Measurements from ENCODE around the gene TMTC2.

The TMTC2 gene

DNA sequence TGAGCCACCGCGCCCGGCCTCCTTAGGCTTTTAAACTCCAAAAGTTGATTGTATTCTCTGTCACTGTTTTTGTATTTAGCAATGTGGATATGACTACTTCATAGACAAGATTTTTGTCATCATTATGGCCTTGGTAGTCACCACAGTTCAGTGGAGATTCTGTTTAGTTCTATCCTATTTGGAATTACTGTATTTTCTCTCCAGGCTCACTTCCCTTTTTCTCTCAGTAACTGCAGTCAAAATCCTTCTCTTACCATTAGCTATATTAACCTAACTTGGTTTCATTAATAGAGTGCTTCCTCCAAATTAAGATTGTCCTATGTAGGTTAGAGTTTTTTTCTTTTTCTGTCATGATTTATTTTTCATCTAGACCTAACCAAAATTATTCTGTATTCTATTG is 283.9 kb downstream of the TMTC2 start:
- no peak overlapping the region for H3K4me3 ChIP-seq (replicated peaks; ENCODE audit: low read depth, low read length)
- no peak for DNase-seq (ENCODE audit: low read depth)
- TF ChIP-seq, protein P1, sequence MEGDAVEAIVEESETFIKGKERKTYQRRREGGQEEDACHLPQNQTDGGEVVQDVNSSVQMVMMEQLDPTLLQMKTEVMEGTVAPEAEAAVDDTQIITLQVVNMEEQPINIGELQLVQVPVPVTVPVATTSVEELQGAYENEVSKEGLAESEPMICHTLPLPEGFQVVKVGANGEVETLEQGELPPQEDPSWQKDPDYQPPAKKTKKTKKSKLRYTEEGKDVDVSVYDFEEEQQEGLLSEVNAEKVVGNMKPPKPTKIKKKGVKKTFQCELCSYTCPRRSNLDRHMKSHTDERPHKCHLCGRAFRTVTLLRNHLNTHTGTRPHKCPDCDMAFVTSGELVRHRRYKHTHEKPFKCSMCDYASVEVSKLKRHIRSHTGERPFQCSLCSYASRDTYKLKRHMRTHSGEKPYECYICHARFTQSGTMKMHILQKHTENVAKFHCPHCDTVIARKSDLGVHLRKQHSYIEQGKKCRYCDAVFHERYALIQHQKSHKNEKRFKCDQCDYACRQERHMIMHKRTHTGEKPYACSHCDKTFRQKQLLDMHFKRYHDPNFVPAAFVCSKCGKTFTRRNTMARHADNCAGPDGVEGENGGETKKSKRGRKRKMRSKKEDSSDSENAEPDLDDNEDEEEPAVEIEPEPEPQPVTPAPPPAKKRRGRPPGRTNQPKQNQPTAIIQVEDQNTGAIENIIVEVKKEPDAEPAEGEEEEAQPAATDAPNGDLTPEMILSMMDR (IDR thresholded peaks at IDR 0.05; ENCODE audit: low read length, missing control alignments): no peak

DNA sequence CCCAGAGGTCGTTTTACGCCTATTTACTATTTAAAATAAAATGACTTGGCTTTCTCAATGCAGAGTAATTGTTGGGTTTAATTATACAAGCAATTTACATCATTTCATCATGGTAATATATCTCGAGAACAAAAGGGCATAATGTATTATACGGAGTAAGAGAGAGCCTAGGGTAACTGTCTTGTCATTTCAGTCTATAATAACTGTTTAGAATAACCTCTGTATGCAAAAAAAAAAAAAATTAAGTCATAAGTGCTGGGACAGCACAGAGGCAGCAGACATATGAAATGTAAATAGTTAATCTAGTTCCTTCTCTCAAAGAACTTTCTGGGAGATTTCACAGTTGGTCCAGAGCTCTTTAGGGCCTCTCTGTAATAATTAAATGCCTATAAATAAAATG is 284.9 kb downstream of the TMTC2 start:
- TF ChIP-seq, protein P1 (IDR thresholded peaks at IDR 0.05; ENCODE audit: low read length, missing control alignments): no peak

DNA sequence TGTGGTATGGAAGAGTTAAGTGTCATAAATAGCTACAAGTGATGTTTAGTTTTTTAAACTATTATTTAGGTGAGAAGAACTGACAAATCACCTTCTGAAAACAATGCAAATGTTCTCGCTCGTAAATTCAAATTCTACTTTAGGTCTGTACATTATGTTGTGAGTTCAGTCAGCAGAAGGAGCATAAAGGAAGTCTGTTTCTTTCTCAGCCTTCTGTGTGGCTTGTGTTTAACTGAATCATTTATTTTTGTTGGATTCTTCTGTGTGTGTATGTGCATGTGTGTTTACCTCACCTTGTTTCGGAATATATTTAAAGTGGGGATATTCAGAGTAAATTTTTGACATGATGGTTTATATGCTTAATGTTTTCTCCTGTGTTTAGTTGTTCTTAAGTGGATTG is 285.9 kb downstream of the TMTC2 start:
- no peak overlapping the region for H3K4me3 ChIP-seq (replicated peaks; ENCODE audit: low read depth, low read length)
- DNase-seq (ENCODE audit: low read depth): no peak
- TF ChIP-seq, protein P1 (IDR thresholded peaks at IDR 0.05; ENCODE audit: low read length, missing control alignments): no peak

More for the DNA sequence above, 284.9 kb downstream of the TMTC2 start:
- H3K4me3 ChIP-seq (replicated peaks; ENCODE audit: low read depth, low read length): no peak overlapping the region
- no peak for DNase-seq (ENCODE audit: low read depth)

DNA sequence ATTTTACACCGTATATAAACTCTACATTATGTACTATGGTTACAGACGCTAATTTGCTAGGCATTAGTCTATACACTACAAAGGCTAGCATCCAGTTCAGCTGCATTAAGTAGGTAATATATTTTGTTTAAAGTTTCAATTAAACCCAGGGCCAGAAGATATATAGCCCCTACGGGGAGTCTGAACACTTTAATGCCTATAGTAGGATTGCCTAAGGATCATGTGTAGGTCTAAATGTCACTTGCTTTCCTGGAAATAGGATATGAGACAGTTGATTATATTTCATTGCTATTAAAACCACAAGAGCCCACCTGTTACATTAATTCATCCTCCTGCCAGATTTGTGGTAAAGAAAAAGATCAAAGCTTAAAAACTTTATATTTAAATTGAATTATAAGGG is 286.9 kb downstream of the TMTC2 start:
- TF ChIP-seq, protein P1 (IDR thresholded peaks at IDR 0.05; ENCODE audit: low read length, missing control alignments): no peak
- no peak overlapping the region for H3K4me3 ChIP-seq (replicated peaks; ENCODE audit: low read depth, low read length)
- DNase-seq (ENCODE audit: low read depth): no peak

DNA sequence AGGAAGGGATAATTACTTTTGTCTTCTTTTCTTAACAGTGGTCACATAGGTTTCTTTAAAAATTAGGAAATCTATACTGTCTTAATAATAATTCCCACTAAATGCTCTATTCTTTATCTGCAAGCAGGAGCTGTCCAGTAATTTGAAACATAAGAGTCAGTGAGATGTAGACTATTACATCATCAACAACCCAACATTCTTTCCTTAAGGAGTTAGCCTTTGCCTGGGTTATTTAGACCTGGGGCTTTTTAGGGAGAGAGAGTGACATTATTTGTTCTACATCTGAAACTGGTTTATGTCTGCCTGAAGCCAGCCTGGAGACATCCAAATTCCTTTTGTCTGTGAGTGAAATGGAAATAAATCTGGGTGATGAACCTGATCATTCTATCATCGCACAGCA is 294.4 kb downstream of the TMTC2 start:
- no peak overlapping the region for H3K4me3 ChIP-seq (replicated peaks; ENCODE audit: low read depth, low read length)
- TF ChIP-seq, protein P1 (IDR thresholded peaks at IDR 0.05; ENCODE audit: low read length, missing control alignments): no peak
- DNase-seq (ENCODE audit: low read depth): peak; percentile 8

DNA sequence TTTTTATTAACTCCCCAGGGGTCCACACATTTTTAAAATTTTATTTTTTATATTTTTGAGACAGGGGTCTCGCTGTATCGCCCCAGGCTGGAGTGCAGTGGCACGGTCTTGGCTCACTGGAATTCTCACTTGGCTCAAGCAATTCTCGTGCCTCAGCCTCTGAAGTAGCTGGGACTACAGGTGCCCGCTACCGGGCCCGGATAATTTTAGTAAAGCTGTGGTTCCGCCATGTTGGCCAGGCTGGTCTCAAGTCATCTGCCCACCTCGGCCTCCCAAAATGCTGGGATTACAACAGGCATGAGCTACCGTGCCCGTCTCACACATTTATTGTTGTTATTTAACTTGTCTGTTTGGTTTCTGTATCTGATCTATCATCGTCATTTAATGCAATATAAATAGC is 307.4 kb downstream of the TMTC2 start:
- DNase-seq (ENCODE audit: low read depth): no peak
- TF ChIP-seq, protein P1 (IDR thresholded peaks at IDR 0.05; ENCODE audit: low read length, missing control alignments): no peak

DNA sequence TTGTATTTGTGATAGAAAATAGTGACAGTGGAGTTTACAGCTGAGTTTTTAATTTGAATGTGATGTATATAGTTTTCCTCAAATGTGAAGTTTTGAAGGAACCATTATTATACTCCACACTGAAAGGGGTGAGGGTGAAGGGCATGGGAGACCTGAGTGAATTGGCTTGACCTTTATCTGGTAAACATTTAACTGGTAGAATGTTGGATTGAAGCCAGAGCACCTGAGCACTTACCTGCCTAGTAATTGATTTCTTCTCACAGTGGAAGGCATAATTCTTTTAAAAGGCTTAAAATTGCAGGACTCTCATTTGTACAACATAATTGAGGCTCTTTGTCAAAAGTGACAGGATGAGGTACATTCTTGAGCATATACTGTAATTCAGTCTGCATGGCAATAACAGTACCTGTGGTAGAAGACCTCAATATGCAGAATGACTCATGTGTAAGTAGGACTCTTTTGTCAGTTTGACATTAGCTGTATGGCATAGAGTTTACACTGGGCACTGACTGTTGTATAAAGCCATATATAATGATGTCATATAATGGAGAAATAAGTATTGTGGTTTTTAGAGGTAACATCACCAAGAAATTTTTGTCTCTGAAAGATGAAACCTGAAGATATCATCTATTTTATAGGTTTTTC is 309.6 kb downstream of the TMTC2 start:
- DNase-seq (ENCODE audit: low read depth): no peak
- TF ChIP-seq, protein P1 (IDR thresholded peaks at IDR 0.05; ENCODE audit: low read length, missing control alignments): no peak
- H3K4me3 ChIP-seq (replicated peaks; ENCODE audit: low read depth, low read length): no peak overlapping the region

More for the DNA sequence above, 307.4 kb downstream of the TMTC2 start:
- H3K4me3 ChIP-seq (replicated peaks; ENCODE audit: low read depth, low read length): no peak overlapping the region

Data from fibroblast of pulmonary artery (primary cell).